Gastroesophageal sphincter (tissue), 3 donors: Measurements from ENCODE around the gene NFATC2.

Source experiments
- CTCF ChIP-seq, 4 experiments: fragments of 200-600 bp in 2 of 4; fragments of 450-650 bp in 2 of 4; sonication (generic) in 1 of 4; IDR thresholded peaks; one replicate each; pipeline ENCODE4 v1.5.1; 2017 to 2019; ENCODE audit warnings: antibody characterized with exemption in 4 of 4, mild to moderate bottlenecking in 2 of 4, moderate library complexity in 2 of 4
- EP300 ChIP-seq: sonication (generic); formaldehyde crosslinking; IDR thresholded peaks from one replicate; pipeline ENCODE4 v1.6.1; 2017; ENCODE audit warnings: antibody characterized with exemption, mild to moderate bottlenecking
- POLR2A ChIP-seq, 2 donors: fragments of 450-650 bp; IDR thresholded peaks; one replicate each; pipeline ENCODE4 v1.6.1; 2017; ENCODE audit warnings: antibody characterized with exemption in 2 of 2, mild to moderate bottlenecking in 2 of 2, moderate library complexity in 1 of 2
- POLR2AphosphoS5 ChIP-seq: sonication (generic); formaldehyde crosslinking; IDR thresholded peaks from one replicate; pipeline ENCODE4 v1.6.1; 2017; ENCODE audit warnings: antibody characterized with exemption

DNA sequence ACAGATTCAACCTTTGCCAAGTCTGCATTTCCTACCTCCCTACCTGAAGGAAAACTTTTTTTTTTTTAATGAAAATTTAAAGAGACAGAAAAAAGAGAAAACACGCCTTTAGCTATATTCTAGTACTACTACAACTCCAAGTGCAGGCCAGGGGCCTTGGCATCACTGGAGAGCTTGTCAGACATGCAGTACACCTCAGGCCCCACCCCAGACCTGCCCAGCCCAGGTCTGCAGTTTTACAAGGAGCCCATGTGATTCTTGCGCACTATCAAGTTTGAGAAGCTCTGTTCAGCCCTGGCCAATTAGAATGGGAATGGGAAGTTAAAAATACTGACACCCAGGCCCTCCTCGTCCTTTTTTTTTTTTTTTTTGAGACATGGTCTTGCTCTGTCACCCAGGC, 85.0 kb downstream of the NFATC2 start:
- TF ChIP-seq POLR2A (IDR thresholded peaks at IDR 0.05) (no peak), POLR2AphosphoS5 (no peak), CTCF (IDR thresholded peaks at IDR 0.05) (no peak), EP300 (no peak)
